G401.6 (cell line): Measurements from ENCODE around the gene UNKL.

Source experiments
- FAIRE-seq: peaks from 2 replicates; lab custom pipeline; 2012; peaks lifted over from hg19 to GRCh38; lab: Jason Lieb, UNC

Gene UNKL

DNA sequence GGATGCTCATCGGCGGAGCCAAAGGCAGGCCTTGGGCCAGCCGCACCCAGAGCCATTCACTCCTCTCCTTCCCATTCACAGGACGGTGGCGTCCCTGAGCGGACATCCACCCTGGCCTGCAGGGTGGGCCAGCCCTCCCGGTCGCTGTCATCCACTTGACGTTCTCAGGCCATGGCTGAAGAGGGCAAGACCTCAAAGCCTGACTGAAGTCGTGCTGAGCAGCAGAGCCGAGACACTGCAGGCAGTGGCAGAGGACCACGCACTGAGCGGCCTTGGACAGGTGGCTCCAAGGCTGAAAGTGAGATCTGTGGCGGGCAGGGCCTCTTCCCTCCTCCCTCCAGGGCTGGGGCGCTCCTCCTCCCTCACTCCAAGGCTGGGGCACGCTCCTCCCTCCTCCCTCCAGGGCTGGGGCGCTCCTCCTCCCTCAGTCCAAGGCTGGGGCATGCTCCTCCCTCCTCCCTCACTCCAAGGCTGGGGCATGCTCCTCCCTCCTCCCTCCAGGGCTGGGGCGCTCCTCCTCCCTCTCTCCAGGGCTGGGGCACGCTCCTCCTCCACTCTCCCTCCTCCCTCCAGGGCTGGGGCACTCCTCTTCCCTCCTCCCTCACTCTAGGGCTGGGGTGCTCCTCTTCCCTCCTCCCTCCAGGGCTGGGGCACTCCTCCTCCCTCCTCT lies 38.6 kb downstream of the UNKL start:
- no peak for FAIRE-seq

DNA sequence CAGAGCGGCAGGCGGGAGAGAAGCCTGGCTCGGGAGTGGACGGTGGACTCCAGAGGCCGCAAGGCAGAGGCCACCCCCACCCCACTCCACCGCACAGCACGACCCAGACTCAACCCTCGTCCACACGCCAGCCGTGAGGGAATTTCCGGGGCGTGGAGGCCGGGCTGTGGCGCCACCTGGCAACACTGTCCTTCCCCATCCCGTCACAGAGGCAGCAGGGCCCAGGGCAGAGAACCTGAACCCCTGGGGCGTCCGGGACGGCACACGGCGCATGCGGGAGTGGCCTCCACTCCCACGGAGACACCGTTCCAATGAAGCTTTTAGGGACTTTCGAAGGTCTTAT lies 39.2 kb downstream of the UNKL start:
- no peak for FAIRE-seq

DNA sequence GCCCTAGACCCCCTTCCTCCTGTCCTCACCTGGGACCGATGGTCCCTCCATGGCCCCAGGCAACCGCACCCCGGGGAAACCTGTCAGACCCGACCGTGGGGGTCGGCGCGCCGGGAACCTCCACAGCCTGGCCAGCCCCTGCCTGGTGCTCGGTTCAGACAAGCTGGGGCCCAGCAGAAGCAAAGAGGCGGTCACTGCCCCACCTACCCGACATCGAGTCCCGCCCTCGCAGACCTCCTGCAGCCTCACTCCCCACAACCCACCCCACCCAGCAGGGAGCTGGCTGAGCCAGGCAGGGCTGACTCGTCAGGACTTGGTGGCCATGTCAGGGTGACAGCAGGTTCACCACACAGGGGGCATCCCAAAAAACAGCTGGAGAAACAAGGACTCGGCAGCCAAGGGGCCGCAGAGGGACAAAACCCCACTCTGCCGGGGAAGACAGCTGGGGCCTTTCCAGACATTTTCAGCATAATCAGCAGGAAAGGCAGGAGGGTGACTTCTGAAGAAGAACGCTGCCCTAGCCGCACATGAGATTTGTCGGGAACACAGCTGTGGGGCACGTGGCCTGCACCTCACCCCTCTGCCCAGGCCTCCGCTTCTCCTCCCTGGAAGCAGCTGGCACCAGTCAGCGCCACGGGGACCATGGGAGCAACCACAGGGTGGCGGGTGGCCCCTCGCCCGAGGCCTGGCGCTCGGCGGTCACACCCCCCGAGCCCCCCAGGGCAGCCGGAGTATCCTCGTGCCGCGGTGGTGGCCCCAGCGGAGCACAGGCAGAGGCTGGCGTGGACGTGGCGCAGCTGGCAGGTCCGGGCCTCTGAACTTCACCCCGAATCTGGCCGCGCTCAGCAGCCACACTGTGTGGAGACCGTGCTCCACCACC lies 39.8 kb downstream of the UNKL start:
- no peak for FAIRE-seq

DNA sequence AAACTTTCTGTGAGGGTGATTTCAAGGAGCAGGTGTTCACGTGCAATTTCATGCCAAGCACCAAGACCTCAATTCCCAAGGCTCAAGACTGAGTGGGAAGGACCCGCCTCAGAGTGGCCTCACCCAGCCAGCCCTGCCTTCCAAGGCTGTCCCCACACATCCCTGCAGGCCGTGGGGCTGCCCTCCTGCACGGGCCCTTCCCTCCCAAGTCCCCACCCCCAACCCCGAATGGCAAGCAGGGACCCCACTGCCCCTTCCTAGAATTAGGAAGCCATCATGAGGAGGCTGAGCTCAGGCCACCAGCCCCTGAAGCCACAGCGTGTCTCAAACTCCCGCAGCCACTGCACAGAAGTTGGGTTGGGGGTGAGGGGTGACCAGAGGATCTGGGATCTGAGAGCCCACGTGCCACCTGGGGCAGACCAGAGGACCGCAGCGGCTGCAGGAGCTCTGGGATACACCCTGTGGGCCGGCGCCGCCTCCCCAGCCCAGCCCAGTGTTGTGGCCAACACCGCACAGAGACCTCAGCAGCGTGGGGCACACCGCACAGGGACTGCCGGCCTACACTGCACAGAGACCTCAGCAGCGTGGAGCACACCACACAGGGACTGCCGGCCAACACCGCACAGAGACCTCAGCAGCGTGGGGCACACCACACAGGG lies 42.1 kb downstream of the UNKL start:
- FAIRE-seq: no peak

DNA sequence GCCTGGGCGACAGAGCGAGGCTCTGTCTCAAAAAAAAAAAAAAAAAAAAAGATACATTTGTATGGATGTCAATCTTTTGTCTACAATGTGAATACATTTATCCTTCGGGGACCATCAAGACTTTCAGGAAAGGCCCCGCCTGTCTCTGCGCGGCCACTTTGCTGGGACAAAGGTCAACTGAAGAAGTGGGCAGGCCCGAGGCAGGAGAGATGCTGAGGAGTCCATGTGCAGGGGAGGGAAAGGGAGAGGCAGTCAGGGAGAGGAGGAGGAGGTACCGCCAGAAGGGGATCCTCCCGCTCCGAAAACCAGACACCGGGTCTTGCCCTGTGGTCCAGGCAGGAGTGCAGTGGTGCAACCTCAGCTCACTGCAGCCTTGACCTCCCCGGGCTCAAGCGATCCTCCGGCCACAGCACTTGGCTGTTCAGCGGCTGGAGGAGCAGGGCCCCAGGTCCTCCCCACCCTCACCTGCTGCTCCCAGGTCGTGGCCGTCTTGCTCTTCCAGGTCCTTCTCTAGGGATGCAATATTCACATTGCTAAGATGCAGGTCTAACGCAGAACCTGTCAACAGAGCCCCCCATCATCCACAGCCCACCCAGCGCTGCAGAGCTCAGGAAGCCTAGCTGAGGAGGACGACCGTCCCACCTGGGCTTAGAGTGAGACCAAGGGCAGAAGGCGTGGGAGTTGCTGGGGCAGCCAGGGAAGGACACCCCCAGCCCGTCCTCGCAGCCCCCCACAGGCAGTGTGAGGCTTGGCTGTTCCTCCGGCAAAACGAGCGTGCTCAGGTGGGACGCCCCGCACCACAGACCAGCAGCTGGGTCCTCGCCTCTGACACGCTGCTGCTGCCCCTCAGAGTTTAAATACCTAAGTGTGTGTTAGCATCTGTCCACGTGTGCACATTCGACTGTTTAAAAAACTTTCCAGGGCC lies 43.2 kb downstream of the UNKL start:
- no peak for FAIRE-seq

DNA sequence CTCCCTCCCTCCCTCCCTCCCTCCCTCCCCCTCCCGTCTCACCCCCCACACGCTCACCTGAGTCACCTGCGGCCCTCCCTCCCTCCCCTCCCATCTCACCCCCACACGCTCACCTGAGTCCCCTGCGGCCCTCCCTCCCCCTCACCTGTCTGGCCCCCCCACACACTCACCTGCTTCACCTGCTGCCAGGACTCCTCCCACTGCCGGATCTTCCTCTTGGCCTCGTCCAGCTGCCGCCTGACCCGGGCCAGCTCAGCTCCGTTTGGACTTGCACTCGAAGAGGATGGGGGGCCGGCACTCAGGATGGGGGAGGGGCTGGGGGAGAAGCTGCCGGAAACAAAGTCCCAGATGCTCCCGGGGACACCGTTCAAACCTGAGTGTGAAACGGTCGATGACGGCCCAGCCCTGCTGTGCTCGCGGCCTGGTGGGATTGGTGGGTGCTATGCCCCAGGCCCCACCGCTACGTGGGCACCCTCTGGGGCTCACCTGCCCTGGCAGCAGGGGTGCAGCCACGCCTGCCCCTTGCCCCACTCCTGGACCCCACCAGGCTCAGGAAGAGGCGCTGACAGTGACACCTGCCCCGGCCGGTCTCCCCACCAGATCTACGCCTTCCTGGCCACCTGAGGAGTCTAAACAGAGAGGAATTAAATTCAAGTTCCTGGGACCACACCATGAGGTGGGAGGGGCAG lies 46.9 kb downstream of the UNKL start:
- FAIRE-seq: no peak

DNA sequence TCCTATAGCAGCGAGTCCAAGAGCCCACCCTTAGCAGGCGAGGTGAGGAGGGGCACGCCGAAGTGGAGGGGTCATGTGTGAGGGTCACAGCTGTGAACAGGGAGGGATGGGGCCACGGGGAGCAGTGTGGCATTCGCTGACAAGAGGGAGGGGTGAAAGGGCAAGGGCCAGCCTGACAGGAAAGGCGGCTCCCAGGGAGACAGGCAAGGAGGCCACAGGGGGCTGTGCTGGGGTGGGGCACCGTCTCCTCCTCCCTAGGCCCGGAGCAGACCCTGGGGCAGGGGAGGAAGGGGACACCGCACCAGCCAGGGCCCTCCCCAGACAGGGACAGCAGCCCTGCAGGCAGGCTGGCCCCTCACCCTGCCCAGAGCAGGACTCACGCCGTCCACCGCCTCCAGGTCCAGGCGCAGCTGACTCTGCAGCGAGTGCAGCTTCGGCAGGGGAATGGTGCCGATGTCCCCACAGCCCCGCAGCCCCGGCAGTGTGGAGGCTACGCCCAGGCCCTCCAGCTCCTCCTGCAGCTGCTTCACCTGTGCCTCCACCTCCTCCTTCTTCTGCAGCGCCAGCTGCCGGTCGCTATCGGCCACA lies 47.7 kb downstream of the UNKL start:
- no peak for FAIRE-seq

DNA sequence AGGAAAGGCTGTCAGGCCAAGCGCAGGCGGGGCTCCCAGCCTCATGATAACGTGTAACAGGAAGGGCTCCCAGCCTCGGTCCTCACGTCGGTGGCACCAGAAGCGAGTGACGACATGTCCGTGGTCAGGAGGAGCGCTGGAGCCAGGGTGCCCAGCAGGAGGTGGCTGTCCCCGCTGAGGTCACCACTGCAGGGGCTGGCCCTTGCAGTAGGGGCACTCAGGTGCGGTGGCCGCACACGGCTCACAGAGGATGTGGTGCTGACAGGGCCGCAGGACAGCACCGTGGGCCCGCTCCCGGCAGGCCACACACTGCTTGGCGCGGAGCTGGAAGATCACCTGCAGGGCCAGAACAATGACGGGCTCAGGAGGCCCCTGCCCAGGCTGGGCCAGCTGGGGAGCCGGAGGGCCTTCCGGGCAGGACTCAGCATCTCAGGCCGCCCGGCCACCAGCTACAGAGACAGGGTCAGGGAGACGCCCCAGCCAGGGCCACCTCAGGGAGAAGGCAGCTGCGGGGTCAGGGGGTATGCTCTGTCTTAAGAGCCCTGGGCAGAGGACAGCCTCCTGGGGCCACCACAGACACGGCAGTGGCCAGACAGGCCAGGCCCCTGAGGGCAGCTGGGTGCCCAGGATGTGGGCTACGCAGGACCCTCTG lies 48.3 kb downstream of the UNKL start:
- no peak for FAIRE-seq

DNA sequence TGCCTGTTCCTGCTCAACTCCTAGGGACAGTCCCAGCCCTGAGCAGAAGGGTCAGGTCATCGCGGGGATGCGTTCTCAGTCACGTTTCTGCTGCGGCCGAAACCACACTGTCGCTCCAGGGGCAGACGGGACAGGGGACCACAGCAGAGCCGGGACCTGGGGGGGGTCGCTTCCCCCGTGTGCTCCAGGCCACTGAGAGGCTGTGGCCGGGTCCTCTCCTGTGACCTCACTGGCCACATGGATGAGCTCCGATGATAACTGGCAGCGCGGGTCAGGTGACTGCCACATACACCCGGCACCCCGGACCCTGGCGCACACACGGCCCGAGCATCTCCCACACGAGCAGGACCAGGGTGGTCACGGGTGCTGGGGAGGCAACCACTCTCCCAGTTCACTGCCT lies 50.0 kb downstream of the UNKL start:
- no peak for FAIRE-seq

DNA sequence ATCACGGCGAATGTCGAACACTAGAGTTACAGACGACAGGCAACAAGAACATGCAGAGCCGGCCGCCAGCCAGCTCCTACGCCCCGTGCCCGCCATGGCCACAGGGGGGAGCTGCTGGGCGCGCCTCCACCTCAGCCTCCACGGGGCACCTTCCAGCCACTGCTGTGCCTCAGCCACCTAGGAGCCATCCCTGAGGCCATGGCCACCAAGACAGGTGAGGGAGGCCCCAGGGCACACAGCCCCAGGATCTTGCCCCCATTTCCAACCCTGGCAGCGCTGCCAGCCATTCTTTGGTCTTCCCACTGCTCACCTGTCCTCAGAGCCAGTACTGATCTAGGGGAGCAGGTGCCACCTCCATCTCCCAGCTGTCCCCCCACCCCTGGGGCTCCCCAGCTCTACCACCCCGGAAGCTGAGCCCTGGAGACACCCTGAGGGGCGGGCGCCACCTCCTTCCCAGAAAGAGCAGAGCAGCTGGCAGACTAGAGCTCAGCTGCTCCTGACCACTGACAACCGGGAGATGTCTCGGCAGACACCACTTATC lies 50.9 kb downstream of the UNKL start:
- no peak for FAIRE-seq

DNA sequence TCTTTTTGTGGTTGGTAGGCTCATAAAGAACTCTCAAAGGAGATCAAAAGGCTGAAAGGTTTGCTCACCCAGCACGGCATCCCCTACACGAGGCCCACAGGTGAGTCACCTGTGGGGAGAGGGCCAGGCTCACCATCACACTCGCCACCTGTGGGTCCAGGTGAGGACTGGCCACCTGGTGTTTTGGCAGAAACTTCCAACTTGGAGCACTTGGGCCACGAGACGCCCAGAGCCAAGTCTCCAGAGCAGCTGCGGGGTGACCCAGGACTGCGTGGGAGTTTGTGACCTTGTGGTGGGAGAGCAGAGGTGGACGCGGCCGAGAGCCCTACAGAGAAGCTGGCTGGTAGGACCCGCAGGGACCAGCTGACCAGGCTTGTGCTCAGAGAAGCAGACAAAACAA lies 51.7 kb downstream of the UNKL start:
- no peak for FAIRE-seq

DNA sequence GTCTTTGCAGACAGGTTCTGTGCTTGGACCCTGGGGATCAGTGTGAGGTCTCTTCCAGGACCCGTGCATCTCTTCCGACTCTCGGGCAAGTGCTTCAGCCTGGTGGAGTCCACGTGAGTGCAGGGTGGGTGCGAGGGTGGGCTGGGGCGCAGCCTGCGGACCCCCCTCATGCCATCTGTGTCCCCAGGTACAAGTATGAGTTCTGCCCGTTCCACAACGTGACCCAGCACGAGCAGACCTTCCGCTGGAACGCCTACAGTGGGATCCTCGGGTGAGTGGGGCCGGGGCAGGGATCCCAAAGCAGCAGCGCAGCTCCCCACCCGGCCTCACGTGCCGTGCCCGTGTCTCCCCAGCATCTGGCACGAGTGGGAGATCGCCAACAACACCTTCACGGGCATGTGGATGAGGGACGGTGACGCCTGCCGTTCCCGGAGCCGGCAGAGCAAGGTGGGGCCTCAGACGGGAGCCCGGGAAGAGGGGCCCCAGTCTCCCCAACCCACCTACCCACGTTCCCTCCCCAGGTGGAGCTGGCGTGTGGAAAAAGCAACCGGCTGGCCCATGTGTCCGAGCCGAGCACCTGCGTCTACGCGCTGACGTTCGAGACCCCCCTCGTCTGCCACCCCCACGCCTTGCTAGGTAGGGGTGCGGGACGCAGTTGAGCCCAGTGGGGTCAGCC lies 52.7 kb downstream of the UNKL start:
- no peak for FAIRE-seq

DNA sequence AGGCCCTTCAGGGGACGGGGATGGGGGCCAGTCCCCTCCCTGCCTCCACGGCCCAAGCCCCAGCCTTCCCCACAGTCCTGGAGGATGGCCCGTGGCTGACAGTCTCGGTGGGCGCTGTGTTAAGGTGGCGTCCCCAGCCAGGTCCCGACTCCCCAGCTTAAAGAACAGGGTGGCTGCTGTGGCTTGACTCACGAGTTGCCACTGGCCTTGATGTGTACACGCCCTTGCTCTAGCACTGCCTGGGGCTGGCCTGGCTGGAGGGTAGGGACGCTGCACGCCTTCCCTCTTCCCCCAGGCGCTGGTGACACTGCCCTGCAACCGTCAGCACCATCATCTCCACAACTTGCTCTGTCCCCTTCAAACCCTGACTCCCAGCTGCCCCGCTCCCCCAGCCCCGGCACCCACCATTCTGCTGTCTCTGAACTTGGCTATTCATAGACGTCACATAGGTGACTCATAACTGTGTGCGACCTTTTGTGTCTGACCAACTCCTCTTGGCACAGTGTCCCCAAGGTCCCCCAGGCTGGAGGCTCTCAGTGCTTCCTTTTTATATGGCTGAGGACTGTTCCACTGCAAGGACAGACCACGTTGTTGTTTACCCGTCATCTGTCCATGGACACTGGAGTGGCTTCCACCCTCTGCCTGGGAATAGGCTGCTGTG lies 56.5 kb downstream of the UNKL start:
- no peak for FAIRE-seq

DNA sequence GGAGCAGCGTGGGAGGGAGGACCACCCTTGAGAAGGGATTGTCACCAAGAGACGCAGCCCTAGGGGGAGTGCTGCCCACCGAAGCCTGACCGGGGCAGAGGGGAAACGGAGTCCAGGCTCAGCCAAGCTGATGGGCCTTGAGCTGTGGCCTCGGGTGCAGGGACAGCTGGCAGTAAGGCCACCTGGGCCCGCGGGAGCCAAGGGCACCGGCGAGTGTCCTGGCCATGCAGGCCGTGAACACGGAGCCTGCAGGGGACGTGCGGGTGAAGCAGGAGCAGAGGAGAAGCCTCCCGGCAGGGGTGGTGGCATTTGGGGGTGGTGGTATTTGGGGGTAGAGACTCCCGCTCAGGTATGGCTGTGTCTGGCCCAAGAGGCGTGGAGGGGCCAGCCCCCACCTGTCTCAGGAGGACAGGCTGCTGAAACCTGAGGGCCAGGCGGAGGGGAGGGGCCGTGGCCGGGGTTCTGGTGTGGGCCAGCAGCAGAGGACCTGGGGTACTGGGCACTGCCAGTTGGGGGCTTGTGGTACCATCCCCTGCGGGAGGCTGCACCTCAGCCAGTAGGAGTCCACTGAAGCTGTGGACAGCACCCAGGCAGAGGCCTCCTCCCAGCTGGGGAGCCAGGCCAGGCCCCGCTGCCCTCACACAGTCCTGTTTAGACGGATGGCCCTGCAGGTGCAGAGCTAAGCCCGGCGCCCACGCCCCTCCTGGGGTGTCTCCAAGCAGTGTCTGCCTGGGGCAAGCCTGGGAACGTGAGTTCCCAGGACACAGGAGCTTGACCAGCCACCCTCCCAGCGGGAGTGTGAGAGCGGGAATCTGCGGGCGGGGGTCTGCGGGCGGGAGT lies 58.2 kb downstream of the UNKL start:
- FAIRE-seq: no peak

DNA sequence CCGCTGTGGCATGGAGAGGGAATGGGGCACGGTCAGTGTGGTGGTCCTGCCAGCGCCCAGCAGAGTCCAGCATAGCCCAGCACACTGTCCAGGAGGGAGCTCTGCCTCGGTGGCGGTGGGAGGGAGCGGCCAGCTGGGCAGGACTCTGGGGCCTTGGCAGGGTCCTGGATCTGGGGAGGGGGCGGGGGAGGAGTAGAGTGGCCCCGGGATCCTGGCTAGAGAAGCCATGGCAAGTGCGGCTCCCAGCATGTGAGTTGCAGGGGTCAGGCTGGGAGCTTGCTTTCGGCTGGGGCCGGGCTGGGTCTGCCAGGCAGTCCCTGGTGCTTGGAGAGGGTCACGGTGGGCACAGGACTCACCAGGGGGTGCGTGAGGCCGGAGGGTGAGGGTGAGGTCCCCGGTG lies 58.9 kb downstream of the UNKL start:
- no peak for FAIRE-seq

DNA sequence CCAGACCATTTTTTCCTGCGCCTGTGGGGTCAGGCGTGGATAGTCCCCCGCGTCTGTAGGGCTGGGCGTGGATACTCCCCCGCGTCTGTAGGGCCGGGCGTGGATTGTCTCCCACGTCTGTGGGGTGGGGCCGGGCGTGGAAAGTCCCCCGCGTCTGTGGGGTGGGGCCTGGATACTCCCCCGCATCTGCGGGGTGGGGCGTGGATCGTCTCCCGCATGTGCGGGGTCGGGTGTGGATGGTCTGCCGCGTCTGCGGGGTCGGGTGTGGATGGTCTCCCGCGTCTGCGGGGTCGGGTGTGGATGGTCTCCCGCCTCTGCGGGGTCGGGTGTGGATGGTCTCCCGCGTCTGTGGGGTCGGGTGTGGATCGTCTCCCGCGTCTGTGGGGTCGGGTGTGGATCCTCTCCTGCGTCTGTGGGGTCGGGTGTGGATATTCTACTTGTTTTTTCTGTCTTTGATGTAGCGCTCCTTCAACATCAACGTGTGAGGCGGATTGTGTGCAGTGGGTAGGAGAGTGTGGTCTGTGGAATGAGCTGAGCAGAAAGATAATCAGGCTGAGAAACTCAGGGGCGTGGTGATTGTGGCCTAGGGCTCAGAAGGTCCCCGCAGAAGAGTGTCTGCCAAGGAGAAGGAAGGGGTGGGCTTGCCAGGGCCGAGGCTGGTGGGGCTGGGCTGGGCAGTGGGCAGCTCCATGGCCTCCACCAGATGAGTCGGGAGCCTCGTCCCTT lies 59.5 kb downstream of the UNKL start:
- FAIRE-seq: no peak

DNA sequence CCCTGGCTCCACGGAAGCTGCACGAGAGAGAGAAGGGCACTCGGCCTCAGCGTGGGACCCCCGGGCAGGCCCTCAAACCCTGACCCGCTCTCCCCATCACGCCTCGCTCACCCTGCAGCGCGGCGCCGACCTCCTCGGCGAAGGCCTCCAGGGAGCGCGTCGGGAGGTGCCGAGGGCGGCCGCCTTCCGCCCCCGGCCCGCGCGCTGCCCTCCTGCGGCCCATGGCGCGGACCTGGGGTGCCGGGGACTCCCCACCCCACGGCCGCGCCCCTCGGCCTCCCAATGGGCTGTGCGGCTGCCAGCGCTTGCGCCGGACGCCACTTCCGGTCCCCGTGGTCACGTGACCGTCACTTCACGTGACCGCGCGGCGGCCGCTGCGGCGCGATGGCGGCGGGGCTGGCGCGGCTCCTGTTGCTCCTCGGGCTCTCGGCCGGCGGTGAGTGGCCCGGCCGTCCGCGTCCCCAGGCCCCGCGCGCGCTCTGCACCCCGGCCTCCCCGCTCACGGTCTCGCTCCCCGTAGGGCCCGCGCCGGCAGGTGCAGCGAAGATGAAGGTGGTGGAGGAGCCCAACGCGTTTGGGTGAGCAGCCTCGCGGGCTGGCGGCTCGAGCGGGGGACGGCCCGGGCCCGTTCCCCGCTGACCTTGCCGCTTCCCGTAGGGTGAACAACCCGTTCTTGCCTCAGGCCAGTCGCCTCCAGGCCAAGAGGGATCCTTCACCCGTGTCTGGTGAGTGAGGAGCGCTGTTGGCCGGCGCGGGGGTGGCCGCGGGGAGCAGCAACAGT lies 62.7 kb downstream of the UNKL start, which contains the start of the genes GNPTG and TSR3:
TSS of gene GNPTG (plus strand) at position 350 of the 781 bp plus-strand sequence. CDS start at position 385, 35 bp downstream.
TSS of gene TSR3 (minus strand) at position 297 of the 781 bp plus-strand sequence. CDS start at position 223, 74 bp downstream.
- FAIRE-seq: no peak
